Anterior cingulate cortex (tissue), 58 donors: Measurements from ENCODE around the gene SS18.

Experiments
- DNase-seq, 58 donors: peaks; one replicate each; lab custom pipeline; 2025; lab: John Stamatoyannopoulos, UW

Gene SS18

DNA sequence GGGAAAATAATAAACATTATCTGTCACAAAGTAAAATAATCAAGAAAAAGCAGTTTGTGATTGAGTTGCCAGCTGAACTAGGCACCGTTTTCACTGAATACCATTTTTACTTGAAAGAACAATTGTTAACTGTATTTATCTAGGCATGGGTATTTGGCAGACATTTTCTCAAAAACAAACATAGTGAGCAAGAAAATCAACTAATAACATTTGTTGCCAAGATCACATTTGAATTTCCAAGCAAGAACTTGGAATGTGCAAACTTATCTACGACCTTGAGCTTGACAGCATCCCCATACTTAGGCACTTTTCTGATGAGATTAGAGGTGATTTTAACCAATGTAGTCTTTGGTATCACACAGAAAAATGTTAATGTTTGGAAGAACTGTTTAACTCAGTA is 16.7 kb downstream of the SS18 start:
- no peak for DNase-seq

DNA sequence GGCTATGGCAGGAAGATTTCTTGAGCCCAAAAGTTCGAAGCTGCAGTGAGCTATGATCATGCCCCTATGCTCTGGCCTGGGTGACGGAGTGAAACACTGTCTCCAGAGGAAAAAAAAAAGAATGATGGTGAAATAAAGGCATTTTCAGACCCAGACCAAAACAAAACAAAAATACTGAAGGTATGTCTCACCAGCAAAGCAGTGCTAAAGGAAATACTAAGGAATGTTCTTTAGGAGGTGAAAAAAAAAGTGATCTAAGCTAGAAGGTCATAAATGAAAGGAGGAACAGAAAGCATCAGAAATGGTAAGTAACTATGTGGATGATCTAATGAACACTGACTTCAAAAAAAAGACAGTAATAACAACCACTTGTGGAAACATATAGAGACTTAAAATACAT is 18.7 kb downstream of the SS18 start:
- DNase-seq: no peak

DNA sequence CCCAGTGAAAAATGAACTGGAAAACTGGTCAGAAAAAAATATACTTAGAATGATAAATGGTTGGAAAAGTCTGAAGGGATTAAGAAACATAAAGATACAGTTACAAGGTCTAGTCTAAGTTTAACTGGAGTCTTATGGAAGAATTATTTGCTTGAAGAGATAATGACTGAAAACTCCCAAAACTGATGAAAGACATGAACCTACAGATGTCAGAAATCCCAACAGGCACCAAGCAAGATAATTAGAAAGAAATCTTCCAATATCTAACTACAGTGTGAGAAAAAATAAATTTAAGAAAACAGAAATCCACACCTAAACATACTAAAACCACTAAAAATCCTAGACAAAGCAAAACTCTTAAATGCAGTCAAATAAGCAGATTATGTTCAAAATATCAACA is 19.4 kb downstream of the SS18 start:
- no peak for DNase-seq

DNA sequence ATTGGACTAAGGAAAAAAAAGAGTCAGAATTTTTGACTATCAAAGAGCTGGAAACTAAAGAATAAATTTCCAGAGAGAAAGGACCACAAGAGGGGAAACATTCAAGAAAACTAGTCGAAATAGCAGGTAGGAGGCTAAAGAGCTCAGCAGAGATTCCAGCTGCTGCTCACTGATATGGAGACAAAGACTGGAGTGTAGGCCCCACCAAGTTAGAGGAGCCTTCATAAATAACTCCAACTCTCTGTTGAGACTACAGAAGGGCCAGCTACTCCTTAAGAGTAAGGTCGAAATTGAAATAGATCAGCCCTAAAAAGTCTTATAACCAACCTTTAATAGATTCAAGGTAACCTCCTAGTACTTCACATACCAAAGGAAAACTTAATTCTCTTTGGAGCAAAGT is 31.1 kb downstream of the SS18 start:
- no peak for DNase-seq

DNA sequence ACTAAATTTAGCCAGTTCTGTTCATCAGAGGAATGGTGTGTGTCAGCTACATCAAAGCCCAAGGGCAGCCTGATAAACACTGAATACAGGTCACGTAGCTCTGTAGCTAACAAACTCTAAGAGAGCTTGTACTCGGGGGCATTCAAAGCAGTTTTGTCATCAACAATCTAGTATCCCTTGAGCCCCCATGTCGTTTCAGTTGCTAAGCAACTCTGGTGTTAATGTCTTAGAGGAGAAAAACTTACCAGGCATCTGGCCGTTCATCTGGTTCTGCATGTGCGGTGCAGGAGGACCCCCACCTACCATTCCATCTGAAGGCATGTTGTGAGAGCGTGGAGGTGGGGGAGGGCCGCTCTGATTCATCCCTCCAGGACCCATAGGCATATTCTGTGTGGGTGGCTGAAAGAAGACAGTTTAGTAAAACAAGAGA is 33.1 kb downstream of the SS18 start:
- peak in 31 of 58 donors; percentile 1 to 60 (median 17) for DNase-seq

DNA sequence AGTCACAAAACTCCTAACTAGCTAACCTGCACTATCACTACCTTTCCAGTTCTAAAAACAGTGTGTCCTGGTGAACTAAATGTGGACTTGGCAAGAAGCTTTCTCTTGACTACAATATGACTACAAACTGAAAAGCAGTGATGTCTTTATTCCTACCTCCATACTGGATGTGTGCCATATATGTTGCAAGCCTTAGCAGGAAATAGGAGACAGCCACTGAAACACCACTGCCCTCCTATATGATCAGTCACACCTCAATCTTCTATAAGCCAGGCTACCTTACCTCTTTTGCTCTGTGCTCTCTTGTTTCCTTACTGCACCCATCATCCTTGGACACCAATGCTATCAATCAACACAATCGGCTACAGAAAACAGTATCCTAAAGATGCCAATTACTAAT is 34.1 kb downstream of the SS18 start:
- no peak for DNase-seq

DNA sequence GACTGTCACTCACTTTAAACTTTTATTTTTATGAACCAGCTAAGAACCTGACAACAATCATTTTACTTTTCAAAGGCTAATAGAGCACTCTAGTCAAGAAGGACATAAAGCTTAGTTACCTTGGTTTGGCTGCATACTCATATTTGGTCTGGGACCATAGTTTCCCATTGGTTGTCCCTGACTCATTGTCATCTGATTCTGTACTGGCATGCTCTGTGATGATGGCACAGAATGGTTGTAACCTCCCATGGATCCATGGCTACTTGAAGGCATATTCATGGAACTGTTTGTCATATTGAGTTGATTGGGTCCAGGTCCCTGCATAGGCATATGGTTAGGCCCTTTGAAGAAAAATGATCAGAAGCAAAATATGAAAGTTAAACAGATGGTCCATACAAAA is 37.9 kb downstream of the SS18 start:
- DNase-seq: no peak

DNA sequence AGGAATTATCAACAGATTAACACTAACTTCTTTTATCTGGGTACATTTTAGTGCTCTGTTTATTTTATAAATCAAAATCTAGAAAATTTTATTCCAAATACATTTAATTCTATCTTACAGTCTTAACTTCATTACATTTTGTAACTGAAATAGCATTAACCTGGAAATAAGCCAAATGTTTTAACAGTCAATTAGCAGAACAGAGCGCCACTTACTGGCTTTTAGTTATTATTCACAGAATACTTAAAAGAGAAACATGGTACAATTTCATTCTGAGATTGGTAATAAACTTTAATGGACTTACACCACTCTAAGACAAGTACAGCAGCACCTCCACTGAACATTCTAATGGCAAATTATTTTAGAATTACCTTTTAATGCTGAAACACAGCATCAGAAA is 38.6 kb downstream of the SS18 start:
- no peak for DNase-seq

DNA sequence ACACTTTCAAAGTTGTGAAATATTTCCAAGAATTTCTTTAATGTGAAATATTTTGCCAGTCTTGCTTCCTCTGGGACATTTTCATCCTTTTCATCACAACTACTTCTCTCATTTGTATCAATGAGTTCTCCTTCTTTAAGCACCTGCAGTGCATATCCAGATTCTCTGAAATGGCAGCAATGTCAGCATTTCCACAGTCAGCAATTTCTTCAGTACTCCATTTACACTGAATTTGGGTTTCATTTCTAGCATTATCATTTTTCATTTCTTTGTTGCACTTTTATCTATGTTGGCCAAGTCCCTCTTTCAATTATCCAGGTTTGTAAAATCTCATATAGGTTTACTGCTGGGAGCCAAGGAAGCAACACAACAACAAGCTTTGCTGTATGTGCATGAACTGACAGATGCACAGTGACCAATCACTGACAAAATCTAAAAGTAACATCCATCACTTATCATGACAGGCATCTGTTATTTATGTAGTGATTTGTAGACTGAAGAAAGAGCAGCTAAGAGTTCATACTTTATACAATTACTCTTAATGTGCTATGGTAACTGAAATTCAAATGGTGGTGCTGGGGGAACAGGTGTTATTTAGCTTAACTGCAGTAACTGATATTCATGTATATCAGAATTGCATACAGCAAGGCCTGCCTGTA is 43.9 kb downstream of the SS18 start:
- no peak for DNase-seq

DNA sequence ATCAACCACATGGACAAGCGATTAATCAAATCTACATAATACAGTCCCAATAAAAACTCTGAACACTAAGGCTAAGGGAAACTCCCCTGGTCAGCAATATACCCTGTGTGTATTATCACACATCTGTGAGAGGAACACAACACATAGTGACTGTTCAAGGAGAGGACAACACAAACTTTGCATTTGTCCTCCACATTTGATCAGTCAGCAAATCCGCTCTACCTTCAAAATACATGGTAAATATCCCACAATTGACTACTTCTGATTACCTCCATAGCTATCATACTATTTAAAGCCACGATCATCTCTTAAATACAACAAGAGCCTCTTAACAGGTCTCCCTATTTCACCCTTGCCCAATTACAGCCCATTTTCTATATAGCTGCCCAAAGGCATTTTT is 45.6 kb downstream of the SS18 start:
- DNase-seq: no peak

DNA sequence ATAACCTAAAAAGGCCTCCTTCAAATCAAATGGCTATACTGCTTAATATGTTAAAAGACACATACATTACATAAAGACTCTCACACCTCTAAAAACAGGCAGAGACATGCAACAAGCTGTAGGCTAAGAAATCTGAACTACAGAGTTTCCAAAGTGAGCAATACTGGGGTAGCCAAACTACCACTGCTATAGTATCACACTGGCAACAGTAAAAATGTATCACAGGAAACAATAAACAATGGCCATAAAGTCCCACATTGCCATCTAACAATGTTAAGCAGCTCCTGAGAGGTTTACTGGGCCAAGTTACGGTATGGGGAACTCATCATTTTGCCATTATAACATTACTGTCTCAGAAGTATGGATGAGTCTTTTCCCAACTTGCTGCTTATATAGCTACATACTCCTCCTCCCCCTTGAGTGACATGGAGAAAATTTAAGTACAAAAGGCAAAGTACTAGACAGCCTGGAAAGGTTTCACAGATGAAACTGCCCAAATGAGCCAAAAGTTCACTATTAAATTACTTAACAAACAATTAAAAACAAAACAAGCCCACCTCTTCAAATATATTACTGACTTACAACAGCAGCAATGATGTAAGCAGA is 50.3 kb downstream of the SS18 start:
- no peak for DNase-seq

DNA sequence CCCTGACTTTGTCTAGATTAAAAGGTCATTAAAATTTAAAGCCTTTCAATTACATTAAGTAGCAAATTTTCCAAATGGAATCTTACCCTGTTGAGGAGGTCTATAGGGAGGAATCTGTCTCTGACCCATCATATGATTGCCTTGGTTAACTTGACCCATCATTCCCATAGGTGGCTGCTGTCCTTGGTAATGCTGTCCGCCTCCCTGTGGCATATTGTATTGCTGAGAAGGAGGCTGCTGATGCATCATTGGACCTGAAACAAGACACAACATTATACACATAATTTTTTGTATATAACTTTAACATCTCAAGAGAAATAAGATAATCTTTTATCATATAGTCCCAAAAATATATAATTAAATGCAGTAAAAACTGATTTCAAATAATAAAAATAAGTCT is 51.2 kb downstream of the SS18 start:
- no peak for DNase-seq

DNA sequence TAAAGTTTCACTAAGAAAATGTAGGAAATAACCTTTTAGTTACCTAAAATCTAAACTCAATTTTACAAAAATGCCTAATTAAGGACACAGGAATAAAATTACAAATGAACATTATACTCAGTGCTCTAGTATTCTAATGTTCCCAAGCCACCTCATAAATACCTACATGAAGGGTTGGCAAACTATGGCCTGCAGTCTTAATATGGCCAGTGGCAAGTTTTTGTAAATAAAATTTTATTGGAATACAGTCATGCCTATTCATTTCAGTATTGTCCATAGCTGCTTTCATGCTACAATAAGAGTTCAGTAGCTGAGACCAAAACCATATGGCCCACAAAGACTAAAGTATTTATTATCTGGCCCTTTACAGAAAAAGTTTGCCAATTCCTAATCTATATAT is 53.8 kb downstream of the SS18 start:
- DNase-seq: no peak

DNA sequence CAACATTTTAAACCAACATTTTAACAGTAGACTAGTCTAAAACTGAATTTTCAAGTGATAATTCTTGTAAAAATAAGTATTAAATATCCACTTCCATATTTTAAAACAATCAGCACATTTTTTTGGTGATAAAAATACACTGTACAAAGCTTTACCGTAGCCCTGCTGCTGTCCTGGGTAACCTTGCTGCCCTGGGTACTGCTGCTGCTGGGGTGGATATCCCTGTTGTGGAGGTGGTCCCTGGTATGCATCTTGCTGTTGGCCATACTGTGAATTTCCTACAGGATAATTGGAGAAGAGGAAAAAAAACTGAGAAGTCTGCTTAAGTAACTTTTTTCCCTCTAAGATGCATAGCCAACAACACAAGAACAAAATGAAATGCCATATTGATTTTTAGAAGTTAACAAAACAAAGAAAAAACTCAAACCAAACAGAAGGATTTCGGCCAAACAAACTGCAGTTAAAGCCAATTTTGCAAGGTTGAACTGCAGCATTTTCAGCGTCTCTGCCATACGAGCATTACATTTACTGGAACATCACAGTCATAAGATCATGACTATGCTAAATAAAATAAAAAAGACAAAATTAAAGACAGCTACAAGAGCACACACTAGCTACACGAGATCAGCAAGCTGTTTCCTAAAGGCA is 55.4 kb downstream of the SS18 start:
- DNase-seq: no peak

DNA sequence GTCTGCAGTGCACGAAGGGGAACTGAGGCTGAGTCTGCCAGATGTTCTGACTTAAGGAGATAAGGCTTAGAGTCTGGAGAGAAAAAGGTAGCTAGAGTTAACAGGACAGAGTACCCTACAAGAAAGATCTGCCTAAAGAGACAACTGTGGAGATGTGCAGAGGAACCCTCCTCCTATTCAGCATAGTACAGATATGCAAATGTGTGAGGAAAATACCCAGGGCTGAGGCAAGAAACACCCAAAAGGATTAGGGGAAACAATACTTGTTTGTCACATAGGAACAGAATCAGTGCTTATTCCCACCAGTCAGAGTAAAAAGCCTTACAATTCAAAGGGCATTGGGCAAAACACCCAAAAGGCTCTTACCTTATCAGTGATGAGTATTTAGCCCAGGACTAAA is 67.8 kb downstream of the SS18 start:
- DNase-seq: no peak

DNA sequence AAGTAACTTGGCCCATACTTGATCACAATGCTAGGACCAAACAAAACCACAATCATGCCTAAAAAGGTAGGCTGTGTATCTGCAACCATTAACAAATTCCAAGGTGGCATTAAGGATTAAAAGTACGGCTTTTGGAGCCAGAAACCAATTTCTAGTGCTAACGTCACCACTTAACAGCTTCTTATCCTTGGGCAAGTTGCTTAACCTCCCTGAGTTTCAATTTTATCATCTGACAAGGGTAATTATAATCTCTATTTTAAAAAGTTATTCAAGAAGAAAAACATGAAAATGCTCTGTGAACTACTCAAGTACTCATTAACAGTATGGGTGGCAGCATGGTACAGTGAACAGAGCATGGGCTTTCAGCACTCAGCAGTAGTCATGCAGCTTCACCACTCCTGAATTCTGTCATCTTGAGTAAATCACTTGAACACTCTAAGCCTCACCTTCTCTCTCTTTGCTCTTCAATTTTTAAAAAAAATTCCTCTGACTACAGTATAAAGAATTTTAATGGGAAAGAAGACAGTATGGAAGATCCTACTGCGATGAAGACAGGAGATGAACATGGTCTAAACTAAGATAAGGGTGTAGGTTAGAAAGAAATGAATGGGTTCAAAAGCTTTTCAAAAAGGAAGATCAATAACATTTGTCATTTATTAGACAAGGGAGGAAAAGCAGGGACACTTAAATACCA is 69.2 kb downstream of the SS18 start:
- no peak for DNase-seq

DNA sequence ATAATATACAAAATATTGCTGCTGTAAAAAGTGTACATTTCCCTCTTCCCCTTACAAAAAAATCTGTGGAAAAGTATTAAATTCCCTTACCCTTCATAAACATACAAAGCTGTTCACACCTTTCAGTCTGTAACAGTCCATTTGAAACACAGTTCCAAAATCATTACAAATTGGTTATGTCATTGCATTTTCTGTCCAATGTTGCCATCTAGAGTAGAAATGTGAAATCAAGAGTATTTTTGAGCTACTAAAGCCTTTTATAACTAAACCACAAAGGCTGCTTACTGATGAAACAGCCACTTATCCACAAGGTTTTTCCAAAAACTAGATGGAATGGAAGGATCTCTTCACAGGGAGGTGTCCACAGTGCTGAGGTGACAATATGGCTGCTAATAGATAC is 72.5 kb downstream of the SS18 start:
- DNase-seq: peak in 1 of 58 donors; percentile 7

DNA sequence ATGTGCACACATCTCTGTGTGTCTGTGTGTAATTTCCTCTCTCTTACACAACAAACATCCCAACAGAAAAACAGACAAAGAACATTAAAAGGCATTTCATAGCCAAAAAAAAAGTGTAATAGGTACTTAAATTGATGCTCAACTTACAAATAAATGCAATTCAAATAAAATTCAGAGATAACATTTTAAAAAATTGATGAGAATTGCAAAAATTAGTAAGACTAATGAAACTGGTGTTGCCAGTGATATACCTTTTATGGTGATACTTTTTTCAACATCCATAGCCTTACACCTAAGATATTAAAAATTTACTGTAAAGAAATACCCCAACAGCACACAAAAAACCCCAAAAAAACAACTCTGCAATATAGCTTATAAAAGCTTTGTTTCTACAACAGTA is 76.0 kb downstream of the SS18 start:
- DNase-seq: no peak

DNA sequence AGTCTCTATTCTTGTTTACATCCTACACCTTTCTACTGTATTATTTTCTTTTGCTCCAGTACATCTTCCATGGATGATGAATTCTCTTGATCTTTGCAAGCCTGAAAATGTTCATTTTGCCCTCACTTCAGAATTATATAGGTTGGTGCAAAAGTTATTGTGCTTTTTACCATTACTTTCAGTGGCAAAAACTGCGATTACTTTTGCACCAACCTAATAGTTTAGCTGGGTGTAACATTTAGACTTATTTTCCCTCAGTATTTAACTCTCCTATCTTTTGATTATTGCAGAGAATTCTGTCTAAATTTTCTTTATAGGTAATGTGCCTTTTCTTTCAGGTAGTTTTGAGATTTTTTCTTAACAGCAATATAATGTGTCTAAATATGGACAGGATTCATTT is 81.8 kb downstream of the SS18 start:
- no peak for DNase-seq

DNA sequence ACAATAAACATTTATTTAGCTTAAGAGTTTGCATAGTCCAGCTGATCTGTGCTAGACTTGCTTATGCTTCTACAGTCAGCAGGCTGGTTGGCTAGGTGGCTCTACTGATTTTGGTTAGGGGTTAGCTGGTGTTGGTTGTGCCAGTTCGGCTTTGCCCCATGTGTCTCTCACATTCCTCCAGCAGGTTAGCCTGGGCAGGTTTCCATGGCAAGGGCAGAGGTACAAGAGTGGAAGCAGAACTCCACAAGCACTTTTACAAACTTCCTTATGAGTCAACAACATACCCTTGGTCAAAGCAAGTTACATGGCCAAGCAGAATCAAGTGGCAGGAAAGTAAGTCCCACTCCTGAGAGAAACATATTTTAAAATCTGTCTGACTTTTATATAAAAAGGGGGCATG is 82.3 kb downstream of the SS18 start:
- DNase-seq: no peak

DNA sequence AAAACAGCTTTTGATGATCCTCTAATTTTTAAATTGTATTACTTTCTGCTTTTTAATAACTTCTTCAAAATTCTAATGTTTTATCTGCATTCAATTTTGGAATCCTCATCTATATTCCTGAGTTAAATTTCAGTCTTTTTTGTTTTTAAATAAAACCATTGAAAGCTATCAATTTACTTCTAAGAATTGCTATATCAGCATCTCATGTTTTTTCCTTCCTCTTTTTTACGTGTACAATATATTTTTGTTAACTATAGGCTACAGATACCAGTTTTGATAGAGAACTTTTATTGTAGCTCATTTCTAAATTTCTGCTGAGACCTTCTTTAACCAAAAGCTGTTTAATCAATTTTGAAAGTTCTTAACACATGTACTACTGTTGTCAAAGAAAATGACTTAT is 84.5 kb downstream of the SS18 start:
- no peak for DNase-seq

DNA sequence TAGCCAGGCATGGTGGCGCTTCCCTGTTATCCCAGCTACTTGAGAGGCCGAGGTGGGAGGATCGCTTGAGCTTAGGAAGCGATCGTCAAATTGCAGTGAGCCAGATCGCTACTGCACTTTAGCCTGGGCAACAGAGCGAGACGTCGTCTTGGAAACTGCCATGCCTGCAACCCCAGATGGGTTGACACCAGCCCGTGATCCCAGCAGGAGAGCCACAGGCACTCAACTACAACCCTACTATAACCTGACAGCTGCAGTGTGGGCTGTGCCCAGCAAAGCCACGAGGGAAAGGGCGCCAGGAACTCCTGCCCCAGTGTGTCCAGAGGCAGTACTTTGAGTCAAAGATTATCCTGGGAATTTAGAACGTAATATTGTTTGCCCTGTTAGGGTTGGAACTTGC is 85.6 kb downstream of the SS18 start:
- DNase-seq: no peak
